ENCODE data around the gene STAC2. TPM values are rescaled to one million over a fixed set of nuclear protein-coding genes. Genes with fewer than 3 reads are reported as not detected.
"Not testable (repeated sequence)": the region's sequence is repeated elsewhere in the genome, so short reads cannot be mapped to it uniquely, and the experiment has no call there.

Gene STAC2, protein sequence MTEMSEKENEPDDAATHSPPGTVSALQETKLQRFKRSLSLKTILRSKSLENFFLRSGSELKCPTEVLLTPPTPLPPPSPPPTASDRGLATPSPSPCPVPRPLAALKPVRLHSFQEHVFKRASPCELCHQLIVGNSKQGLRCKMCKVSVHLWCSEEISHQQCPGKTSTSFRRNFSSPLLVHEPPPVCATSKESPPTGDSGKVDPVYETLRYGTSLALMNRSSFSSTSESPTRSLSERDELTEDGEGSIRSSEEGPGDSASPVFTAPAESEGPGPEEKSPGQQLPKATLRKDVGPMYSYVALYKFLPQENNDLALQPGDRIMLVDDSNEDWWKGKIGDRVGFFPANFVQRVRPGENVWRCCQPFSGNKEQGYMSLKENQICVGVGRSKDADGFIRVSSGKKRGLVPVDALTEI
- 0.25 TPM for polyA plus RNA-seq (ENCODE audit: insufficient read length)

DNA sequence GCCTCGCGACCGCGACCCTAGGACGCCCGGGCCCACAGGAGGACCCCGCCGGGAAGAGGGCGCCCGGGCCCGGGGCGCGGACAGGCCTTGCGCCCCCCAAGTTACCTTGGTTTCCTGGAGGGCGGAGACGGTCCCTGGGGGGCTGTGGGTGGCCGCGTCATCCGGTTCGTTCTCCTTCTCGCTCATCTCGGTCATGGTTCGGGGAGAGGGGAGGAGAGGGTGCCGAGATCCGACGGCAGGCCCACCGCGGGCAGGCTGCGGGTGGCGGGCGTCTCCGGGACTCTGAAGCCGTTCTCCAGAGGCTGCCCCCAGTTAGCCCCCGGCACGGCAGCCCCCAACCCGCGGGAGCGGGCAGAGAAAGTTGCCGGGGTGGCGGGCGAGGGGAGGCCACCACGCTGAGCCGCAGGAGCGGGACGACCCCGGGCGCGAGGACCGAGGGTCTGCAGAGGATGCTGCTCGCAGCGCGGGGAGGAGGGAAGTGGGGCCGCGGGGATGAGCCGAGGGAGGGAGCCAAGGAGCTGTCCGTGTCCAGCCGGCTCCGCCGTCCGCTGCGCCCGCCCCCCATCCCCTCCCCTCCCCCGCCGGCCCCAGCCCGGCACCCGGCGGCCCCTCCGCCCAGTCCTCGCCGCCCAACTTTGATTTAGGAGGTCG is at the start of gene STAC2:
Gene STAC2, minus strand, starts transcription at position 638 of the 651 bp plus-strand sequence. Its CDS starts 443 bp downstream, at position 195.
- no peak for DNase-seq

DNA sequence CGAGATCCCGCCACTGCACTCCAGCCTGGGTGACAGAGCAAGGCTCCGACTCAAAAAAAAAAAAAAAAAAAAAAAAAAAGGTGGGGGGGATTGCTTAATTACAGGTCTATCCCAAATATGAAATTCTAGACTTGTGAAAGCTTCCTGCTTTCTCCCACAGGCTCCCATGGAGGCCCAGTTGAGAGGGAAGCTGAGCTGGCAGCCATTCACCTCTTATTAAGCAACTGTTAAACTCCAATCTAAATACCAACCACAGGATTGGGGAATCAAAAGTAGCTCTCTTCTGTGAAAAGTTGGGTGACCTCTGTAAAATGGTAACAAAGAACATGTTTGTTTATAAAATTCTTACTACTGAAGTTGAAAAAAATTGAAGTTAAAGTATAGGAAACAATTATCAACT is 45.8 kb upstream of the STAC2 start:
- no peak for DNase-seq

DNA sequence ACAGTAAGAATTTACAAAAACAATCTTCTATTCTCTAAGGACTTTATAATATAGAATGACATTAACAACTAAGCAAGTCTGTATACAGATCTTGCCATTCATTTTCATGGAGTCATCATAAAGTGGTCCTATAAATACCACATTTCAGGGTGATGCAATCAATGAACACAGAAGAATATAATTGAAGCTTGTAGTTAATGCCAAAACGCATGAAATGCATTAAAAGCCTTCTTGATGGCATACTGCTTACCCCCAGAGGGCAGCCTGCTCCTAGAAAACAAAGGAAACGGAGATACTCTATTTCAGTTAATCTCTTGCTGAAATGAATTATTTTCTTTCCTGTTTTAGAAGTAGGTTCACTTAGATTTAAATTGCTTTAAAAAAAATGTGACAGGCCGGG is 45.2 kb upstream of the STAC2 start:
- DNase-seq, result peak; percentile 7

DNA sequence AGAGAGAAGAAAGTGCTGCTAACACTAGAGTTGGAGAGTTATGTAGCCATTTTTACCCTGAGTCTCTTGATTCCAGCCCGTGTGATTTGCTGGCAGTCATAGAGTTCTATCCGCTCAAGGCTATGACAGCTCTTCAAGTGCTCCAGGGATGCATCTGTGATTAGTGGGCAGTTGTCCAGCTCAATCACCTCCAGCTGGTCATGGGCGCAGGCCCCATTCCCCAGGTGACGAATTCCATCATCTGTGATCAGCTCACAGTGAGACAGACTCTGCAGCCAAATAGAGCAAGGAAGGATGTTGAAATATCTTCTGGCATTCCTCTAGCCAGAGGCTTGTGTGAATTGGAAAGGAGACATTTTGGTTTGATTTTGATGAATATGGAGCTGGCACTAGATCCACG is 38.4 kb upstream of the STAC2 start:
- DNase-seq, result peak; percentile 52

DNA sequence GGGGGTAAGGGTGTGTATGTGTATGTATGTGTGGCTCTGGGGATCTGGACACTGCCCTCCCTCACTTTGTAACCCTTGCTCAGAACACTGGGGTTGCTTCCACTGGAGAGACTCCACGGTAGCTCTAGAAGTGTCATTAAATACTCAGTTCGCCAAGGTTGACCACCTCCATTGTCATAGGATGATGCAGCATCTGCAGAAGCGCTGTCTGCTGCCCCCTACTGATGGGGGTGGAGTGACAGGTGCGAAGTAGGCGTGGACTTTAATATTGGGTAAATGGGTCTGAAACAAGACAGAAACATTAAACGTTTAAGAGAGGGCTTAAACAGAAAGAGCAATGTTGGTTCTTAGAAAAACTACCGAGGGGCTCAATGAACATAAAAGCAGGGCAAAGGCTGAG is 35.5 kb upstream of the STAC2 start:
- no peak for DNase-seq

DNA sequence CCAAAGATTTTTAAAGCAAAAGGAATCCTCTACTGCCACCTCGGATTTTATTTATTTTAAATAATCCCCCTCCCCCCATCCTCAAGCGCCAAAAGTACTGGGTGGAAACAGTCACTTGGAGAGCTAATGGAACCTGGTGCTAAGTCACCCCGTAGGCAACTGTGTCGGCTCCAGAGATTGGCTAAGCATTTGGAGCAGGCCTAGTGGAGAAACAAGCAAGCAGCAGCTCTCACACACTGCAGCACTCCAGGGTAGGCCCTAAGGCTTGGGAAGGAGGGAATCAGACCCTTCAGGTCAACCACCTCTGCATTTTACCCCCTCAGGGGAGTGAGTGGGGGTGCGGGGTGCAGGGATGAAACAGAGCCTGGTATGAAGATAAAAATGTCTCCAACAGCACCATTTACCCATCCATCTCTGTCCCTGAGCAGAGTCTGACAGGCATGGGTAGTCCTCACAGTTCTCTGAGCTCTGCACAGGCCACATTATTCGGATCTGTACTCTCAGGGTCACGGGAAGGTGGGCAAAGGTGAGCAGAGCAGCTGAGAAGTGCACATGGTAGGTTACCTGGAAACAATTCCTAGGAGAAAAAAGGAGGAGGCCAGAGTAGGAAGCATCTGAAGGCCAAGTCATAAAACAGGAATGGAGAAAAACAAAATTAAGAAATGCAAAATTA is 27.2 kb upstream of the STAC2 start:
- no peak for DNase-seq

DNA sequence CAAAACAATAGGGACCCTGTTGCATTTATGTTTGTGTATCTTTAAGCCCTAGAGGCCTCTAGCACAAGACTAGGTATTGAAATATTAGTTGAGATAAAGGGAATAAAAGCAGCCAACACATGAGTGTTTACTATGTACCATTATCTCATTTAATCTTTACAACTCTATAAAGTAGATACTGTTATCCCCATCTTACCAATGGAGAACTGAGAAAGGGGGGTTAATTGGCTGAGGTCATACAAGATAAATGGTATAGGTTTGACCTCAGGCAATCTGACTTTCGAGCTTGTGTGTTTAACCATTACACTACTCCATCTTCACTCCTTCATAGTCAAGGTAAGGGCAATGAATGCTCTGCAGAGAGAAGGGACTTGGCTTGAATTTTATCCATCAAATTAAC is 26.3 kb upstream of the STAC2 start:
- DNase-seq, result no peak

DNA sequence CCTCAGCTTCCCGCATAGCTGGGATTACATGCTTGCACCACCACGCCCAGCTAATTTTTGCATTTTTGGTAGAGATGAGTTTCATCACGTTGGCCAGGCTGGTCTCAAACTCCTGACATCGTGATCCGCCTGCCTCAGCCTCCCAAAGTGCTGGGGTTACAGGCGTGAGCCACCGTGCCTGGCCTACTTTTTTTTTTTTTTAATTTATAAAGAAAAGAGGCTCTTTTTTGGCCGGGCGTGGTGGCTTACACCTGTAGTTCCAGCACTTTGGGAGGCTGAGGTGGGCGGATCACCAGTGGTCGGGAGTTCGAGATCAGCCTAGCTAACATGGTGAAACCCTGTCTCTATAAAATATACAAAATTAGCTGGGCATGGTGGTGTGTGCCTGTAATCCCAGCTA is 24.3 kb upstream of the STAC2 start:
- DNase-seq, result not testable (repeated sequence)

DNA sequence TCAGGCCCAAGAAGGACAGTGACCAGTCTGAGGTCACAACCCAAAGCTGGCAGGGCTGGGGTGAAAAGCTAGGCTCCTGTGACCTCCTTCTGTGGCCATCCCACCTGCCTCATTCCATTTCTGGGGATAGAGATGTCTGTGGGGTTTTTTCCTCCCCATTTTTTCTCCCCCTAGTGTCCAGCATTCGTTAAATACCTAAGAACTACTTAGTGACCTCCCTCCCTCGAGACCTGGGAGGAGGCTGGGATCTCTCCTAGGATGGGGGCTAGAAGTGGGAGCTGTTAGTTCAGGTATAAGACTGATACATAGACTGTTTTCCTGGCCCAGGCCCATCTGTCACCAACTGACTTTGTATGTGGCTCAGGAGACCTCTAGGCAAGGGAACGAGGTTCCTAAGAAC is 20.5 kb upstream of the STAC2 start:
- DNase-seq, result no peak

DNA sequence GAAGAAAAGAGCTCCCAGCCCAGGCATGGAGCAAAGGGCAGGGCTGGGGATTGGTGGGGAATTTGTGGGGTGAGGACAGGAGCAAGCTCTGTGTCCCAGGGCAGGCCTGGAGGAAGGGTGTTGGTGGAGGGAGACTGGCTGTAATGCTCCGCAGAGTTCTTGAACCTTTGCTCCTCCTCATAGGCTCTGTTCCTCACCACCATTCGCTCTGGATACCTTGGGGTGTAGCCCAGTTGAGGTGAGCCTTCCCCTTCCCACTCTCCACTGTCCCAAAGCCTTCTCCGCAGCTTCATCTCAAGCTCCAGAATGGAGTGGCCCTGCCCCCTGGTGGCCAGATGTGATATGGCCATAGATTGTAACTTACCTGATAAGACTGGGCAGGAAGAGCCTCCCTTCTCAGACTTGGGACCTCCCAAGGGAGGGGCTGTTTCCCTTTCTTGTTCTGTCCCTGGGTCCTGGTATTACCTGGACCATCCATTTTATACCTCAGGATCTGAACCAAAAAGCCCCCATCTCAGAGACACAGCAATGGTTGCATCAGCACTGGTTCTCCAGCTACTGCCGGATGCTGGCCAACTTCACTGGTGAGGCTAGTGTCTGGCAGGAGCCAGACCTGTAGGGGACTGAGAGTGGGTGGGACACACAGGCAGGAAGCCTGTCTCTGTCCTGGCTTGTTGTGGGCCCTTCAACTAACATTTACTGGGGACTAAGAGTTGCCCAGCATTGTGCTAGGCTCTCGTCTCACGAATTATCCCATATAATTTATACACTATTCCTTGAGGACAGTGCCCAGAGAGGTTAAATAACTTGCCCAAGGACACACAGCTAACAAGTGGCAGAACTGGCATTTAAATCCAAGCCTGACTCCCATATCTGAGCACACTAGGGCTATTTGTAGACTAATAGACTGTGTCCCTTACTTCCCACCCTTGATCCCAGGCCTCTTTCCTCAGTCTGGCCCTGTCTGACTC is 19.1 kb upstream of the STAC2 start:
- DNase-seq, result peak; percentile 84

DNA sequence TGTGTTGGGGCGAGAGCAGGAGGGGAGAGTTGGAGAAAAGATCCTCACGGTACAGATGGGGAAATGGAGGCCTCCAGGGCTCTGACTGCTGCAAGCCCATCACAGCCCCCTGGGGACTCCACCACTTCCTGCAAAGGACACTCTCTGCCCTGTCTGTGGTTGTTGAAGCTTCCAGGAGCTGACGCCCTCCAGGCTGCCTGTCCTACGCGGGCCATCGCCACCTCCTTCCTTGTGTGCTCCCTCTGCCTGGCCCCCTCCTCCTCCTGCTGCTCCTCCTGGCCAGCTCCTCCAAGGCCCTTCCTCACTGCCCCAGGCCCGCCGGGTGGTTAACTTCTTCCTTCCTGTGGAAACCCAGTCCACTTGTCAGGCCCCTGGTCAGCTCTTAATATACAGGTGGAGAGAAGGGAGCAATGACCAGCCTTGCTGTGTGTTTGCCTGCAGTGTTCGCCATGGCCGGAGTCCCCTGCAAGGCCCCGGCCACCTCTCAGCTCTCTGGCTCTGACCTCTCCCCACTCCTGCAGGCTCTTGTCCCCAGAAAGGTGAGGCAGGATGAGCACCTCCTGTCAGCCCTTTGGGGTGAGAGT is 18.4 kb upstream of the STAC2 start:
- DNase-seq, result no peak

DNA sequence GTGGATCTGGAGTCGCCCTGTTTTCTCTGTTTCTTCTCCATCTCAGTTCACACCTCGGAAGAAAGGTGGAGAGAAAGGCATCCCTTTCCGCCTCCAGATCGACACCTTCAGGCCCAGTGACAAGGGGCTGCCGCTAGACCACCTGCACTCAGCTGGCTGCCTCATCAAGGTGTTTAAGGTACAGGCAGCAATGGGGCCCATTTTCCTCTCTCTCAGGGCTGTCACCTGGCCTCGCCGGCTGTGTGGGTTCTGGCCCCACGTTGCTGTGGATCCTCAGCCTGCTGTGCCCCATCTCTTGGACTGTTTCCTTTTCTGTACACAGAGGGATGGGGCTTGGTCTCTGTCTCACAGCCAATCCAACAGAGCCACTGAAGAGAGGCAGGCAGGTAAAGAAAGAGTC is 17.4 kb upstream of the STAC2 start:
- no peak for DNase-seq

DNA sequence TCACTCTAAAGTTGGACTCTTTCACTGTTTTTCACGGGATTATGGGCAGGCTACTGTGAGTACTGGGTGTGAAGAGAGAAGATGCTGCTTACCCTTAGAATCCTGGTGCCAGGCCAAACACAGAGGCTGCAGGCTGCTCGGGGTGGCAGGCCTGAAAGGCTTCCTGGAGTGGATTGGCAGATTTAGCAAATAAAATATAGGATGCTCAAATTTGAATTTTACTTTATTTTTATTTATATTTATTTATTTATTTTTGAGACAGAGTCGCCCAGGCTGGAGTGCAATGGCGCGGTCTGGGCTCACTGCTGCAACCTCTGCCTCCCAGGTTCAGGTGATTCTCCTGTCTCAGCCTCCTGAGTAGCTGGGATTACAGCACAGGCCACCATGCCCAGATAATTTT is 14.9 kb upstream of the STAC2 start:
- DNase-seq, result no peak

DNA sequence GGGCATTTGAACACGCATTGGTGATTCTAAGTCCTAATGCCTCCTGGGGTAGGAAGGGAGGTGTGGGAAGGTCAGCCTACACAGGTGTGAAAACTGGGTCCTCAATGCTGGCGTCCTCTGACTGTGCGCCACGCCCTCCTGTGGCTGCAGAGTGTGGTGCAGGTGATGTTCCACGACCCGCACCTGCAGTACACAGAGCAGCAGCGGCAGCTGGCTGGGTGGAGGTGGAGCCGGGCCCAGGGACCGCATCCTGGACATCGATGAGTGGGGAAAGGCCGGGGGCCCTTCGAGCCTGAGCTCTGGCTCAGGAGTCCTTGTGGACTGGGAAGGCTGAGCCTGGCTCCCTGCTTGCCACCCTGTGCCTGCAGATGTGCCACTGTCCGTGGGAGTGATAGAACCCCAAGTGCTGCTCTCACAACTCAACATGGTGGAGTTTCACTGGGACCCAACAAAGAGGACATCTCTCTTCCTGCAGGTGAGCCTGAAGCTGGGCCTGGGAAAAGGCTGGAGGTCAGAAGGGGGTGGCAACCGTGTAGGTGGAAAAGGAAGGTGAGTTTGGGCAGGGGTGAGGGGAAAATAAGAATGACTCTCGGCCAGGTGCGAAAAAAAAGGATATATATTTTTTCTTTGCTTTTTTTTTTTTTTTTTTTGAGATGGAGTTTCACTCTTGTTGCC is 14.0 kb upstream of the STAC2 start:
- DNase-seq, result no peak

DNA sequence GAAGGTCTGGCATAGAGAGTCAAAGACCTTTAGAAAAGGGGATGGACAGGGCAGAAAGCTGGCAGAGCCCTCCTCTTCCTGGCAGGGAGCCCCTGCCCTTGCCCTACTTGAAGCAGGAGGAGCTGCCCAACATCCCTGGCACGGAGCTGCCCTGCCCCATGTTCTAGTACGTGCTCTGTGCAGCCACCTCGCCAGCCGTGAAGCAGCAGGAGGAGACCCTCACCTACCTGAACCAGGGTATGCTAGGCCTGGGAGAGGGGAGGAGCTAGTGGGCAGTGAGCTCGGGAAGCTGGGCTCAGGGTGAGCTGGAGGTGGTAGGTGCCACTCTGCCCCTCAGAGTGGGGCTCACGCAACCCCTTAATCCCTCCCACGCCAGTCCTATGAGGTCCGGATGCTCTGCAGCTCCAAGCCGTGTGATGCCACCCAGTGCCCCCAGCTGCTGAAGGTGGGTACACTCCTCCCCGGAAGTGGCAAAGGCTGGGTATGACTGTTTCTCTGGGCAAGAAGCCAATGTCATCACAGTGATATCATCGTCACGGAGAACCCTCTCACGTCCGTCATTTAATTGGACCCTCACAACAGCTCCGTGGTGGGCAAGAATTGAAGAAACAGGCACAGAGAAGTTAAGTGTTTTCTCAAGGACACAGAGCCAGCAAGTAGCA is 12.7 kb upstream of the STAC2 start:
- no peak for DNase-seq

DNA sequence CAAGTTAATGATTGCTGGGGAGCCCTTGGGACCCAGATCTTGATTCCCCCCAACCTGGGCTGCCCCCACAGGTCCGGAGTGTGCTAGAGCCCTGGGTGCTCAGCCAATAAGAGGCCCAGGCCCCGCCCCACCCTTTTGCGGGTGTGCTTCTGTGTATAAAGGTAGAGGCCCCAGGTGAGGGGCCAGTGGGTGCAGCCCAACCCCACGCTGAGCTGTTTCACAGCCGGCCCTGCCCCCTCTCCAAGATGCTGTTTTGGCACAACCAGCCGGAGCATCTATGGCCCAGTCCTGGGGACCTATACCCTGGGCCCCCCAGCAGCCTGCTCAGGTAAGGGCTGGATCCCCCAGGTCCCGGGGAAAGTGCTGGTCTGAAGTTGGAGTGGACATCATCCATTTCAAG is 11.8 kb upstream of the STAC2 start:
- no peak for DNase-seq

DNA sequence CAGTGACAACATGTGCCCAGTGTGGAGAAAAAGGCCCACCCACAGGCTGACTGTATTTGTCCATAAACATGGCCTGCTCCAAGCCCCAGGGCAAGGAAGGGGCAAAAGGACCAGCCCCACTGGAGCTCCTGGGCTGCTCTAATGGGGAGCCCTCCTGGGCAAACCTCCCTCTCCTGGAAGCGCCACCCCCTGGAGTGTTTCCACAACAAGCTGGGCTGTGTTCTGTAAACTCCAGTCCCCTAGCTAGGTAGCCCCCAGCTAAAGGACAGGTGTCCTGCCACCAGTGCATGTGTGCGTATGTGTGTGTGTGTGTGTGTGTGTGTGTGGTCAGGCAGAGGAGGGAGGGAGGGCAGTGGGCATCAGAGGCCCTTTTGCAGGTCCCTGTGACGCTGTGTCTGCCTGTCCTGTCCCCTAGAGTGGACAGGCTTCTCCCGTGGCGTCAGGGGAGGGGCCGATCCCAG is 11.3 kb upstream of the STAC2 start:
- DNase-seq, result no peak

DNA sequence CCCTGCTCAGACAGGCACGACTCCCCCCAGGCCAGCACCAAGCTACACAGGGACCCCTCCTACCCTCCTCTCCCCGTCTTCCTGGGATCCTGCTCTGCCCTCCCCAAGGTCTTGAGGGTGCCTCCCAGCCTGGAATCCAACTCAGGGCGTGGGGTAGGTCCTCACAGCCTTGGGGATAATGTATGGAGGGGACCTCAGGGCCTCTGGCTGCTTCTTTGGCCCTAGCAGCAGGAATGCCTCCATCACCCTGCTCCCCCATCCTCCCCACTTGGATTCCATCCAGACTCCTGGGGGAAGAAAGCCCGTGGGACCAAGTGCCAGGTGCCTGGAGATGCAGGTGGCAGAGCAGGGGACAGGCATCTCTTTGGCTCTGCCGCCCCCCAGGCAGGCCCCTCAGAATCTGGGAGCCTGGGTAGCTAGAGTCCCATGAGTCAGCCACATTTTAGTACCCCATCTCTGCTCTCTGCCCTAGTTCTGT is 10.7 kb upstream of the STAC2 start:
- DNase-seq, result no peak

DNA sequence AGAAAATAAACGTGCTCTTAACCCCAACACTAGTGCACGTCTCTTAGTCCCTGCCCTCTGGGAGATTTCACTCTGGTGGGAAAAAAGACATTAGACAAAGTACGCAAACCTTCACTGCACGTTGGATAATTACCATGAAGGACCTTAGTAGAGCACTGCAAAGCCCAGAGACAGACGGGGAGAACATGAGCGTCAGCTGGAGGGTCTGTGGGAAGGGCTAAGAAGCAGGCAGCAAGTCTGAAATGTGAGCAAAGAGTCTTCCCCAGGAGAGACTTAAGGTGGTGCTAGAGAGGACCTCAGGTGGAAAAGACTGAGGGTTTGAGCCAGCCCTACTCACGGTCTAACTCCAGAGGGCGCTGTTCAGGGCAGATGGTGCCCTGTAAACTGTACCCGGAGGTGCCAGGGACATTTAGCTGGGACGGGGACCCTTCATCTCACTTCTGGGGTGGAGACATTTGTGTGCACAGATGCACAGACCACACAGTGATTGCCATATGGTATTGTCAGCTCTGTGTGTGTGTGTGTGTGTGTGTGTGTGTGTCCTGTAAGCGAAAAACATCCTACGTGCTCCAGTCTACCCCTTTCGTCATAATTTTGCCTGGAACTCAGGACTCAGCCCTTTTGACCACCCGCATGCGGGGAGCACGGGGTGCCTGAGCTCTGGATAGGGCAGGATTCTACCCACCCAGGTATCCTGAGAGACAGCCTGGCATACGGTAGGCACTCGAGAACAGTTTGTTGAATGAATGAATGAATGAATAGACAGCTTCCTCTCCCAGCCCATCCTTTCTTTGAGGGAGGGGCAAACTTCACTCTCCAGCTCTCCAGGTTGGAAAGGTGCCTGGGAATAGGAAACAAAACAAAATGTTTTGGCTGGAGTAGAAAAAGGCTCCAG is 10.1 kb upstream of the STAC2 start:
- DNase-seq, result no peak

All from hindlimb muscle (tissue), 1 donor.